GM19467 (cell line): Measurements from ENCODE around the gene TRAF6.
"Not testable (repeated sequence)": the region's sequence is repeated elsewhere in the genome, so short reads cannot be mapped to it uniquely, and the experiment has no call there.

Experiments
- ATAC-seq: cut with Tn5 transposase; IDR thresholded peaks from one replicate; pipeline ENCODE4 v1.9.1; 2021; ENCODE audit warnings: mild to moderate bottlenecking, moderate library complexity; ENCODE audit not compliant: unreplicated experiment

The TRAF6 gene, protein sequence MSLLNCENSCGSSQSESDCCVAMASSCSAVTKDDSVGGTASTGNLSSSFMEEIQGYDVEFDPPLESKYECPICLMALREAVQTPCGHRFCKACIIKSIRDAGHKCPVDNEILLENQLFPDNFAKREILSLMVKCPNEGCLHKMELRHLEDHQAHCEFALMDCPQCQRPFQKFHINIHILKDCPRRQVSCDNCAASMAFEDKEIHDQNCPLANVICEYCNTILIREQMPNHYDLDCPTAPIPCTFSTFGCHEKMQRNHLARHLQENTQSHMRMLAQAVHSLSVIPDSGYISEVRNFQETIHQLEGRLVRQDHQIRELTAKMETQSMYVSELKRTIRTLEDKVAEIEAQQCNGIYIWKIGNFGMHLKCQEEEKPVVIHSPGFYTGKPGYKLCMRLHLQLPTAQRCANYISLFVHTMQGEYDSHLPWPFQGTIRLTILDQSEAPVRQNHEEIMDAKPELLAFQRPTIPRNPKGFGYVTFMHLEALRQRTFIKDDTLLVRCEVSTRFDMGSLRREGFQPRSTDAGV

DNA sequence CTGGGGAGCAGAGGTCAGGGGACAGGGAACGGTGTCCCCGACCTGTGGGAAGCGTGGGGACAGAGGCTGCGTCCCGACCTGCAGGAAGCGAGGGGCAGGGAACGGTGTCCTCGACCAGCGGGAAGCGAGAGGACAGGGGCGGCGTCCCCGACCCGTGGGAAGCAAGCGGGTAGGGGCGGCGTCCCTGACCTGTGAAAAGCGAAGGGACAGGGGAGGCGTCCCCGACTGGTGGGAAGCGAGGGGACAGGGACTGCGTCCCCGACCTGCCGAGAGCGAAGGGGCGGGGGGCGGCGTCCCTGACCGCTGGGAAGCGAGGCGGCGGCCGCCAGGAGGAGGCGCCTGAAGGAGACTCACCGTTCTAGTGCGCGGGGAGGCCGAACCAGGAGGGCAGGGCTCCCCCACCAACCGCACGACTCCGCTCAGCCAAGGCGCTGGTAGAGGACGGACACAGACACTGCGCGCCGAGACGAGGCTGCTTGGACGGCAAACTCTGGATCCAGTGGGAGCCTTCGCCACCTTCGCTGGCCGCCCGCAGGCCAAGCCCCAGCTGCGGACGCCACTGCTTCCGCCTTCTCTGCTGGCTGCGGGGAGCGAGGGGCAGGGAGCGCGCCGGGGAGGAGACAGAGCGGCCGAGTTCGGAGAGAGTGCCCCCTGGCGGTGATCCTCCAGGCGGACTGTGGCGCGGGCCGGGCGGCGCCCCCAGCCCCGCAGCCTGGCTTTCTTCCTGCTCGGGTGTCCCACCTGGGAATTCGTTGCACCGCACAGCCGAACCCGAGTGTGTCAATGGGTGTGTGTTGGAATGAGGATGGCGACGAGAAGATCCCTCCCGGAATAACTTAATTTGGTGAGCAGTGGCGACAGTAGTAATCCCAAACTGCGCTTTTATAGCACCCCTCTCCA is at the start of gene TRAF6:
Gene TRAF6, minus strand, starts transcription at position 579 of the 900 bp plus-strand sequence. CDS start 8,757 bp downstream, outside the sequence.
- ATAC-seq: peak; percentile 98

DNA sequence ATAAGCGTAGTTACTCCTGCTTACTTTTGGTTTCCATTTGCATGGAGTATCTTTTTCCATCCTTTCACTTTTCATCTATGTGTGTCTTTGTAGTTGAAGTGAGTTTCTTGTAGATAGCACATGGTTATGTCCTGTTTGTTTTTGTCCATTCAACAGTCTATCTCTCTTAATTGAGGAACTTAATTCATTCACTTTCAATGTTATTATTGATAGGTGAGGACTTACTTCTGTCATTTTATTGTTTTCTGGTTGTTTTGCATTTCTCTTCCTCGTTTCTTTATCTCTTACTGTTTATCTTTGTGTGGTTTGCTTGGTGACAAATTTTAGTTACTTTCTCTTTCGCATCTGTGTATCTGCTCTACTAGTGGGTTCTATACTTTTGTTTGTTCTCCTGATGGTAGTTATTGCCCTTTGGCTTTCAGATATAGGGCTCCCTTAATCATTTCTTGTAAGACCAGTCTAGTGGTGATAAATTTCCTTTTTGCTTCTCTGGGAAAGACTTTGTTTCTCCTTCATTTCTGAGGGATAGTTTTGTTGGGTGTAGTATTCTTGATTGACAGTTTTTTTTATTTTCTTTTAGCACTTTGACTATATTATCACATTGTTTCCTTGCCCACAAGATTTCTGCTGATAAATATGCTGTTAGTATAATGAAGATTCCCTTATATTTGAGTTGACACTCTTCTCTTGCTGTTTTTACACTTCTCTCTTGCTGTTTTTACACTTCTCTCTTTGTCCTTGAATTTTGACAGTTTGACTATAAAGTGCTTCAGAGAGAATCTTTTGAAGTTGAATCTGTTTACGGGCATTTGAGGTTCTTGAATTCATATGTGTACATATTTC is 48.7 kb upstream of the TRAF6 start:
- ATAC-seq: peak; percentile 85

DNA sequence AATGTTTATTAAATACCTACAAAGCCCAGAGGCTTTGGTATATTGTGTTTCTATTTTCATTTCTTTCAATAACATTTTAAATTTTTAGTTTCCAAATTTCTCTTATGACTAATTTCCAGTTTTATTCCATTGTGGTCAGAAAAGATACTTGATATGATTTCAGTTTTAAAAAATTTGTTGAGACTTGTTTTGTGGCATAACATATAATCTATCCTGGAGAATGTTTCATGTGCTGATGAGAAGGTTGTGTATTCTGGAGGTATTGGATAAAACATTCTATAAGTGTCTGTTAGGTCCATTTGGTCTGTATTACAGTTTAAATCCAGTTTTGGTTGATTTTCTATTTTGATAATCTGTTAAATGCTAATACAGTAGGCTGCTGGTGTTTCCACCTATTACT is 47.9 kb upstream of the TRAF6 start:
- no peak for ATAC-seq

DNA sequence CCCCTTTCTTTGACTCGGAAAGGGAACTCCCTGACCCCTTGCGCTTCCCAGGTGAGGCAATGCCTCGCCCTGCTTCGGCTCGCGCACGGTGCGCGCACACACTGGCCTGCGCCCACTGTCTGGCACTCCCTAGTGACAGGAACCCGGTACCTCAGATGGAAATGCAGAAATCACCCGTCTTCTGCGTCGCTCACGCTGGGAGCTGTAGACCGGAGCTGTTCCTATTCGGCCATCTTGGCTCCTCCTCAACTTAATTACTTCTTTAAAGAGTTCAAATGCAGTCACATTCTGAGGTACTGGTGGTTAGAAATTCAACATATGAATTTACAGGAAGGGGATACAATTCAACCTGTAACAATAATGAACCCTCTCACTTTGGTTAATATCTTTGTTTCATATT is 47.3 kb upstream of the TRAF6 start:
- ATAC-seq: not testable (repeated sequence)

DNA sequence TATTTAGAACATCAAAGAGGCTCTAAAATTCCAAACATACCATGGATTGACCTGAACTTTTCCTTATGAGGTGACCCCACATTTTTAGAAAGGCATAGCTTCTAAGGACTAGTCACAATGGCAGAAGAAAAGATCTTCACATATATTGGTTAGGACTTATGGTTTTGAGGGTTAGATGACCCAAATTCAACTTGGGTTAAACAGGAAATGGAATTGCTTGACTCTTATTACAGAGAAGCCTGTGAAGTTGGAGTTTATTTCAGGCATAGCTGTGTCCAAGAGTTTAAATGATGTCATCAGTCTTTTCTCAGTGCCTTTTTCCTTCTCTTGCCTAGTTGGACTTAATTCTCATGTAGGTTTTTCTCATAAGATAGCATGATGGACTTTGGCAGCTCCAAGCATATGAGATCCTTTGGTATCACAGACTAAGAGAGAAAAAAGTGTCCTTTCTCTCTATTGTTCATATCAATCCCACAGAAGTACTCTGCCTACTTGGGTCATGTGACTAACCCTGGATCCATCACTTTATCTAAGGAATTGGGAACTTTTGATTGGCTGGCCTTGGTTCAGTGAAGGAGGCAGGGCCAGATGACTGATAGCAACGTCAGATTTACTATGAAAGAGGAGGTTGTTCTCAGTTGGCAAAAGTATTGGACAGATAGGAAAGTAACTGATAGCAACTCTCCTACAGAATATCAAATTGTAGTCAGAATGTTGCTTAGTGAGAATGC is 40.5 kb upstream of the TRAF6 start:
- ATAC-seq: no peak

DNA sequence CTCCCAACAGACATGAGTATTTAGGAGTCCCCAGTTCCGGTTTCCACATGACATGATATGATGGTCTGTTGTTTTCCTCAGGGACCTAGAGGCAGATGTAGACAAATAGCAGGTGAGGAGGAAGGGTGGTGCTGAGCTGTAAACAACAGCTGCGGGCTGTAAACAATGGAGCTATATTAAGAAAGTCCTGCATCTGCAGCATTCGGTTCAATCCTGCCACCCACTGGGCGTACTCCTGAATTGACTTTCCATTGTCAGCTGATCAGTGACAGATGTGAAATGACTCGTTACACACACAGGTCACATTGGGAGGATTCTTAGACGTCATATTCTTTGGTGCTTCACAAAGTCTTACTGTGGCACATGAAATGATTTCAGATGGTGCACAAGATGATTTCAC is 30.9 kb upstream of the TRAF6 start:
- peak; percentile 96 for ATAC-seq

DNA sequence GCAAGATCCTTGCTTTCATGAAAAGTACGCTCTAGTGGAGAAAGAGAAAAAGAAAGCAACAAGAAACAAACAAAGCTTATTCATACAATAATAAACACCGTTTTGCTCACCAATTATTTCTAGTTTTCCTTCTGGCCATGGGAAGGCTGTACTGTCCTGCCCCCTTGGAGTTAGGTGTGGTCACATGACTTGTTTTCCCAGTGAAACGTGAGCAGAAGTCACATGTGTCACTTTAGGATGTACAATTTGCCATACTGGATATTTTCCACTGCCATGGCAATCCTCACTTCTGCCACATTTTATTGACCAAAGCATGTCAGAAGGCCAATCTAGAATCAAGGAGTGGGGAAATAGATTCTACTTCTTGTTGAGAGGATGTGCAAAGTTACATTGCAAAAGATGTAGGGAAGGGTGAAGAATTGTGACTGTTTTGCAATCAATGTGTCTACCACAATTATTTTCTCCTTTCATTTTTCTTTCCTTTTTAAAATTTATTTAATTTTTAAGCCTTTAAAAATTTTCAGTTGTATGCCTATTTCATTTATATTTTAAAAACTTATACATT is 24.3 kb upstream of the TRAF6 start:
- no peak for ATAC-seq

DNA sequence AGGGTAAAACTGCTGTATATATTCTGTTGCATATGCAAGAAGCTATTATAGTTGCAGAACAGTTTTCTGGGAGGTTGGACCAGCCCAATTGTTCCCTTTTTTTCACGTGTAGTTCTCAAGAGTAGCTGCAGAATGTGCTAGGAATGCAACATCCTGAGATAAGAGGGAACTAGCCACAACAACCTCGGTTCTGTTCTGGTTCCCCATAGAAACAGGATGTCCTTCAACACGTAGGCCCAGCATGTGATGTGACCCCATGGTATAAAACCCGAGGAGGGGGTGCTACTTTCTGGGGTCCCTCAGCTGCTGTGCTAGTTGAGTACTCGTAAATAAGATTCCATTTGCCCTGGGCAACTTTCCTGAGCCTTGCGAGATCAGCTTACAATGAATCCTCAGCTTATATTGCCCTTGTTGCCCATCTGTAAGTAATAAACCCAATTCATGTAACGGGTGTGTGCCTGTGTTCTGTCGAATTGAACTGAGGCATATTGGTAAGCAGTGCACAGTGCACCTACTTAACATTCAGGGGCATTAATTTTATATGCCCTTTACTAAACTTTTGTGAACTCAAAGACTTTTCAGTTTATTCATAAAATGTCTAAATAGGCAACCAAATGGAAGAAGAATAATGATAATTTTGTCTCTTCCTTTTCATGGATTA is 23.0 kb upstream of the TRAF6 start:
- ATAC-seq: no peak

DNA sequence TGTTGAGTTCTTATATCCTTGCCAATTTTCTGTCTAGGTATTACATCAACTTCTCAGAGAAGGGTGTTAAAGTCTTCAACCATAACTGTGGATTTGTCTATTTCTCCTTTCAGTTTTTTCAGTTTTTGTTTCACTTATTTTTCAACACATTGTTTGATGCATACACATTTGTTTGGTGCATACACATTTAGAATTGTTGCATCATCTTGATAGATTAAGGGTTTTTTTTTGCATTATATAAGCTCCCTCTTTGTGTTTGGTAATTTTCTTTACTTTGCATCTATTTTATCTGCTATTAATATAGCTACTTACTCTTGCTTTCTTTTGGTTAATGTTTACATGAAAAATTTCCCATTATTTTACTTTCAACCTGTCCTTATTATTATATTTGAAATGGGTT is 20.8 kb upstream of the TRAF6 start:
- no peak for ATAC-seq

DNA sequence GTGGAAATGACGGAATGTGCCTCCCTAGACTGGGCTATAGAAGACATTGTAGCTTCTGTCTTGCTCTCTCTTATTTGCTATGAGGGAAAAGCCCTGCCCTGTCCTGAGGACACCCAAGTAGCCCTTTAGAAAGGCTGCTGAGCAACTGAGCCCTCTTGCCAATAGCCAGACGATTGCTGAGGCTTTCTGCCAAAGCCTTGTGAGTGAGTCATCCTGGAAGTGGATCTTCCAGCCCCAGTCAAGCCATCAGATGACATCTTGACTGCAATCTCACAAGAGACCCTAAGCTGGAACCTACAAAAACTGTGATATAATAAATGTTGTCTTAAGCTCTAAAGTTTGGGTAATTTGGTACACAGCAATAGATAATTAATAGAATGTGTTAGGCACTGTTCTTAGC is 3.9 kb upstream of the TRAF6 start:
- ATAC-seq: no peak

DNA sequence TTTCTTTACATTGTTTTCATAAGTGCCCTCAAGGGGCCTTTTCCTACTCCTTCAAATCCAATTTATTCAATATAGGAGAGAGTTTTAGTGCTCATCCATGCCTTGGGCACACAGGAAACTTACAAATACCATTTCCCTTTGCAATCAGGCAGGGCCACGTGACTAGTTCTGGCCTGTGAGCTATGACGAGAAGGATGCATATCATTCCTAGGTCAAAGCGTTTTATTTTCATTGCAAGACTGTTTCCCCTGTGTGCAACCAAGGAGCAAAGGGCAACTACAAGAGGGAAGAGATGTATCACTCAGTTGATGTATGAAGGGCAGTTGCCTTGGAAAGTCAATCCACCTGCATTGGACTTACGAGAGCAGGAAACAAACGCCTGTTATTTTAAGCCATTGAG is 1.9 kb upstream of the TRAF6 start:
- no peak for ATAC-seq

DNA sequence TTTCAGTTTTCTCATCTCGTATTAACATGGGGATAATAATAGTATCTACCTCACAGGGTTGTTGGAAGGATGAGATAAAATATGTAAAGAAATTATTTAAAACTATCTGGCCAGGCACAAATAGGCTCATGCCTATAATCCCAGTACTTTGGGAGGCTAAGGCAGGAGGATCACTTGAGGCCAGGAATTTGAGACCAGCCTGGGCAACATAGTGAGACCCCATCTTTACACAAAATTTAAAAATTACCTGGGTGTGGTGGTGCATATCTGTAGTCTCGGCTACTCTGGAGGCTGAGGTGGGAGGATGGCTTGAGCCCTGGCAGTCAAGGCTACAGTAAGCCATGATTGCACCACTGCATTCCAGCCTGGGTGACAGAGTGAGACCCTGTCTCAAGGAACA is 990 bp upstream of the TRAF6 start:
- ATAC-seq: not testable (repeated sequence)

DNA sequence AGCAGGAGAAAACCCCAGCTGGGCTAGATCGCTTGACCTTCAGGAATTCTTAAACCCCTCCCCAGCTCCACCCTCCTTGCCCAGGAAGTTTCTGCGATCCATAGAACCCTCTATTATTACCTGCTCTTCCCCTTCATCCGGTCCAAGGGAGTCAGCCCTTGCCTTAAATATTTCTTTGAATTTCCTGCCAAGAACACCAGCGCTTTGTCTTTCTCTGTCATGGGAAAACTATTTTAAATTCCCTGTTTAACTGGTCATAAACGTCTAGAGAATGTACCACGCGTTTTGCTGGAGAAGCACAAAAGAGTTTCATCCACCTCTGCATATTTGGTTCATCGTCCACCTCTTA is 496 bp upstream of the TRAF6 start:
- ATAC-seq: no peak

DNA sequence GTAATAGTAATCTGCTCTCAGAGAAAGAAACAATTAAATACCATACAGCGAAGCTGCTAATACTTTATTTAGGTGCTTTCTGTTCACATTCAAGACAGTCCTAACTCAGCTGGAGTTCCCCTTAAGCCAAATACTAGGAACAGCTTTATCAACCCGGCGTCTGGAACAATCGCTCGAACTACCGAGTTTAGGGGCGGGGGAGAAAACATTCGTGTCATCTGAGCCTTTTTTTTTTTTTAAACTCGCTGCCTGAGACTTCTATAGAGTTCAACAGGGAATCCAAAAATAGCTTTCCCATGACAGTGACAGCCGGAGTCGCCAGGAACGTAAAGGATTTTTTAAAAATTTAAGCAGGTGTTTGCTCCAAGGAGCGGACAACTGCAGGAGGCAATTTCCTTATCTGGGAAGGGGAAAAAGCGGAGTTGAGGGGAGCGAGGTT is 852 bp downstream of the TRAF6 start:
- no peak for ATAC-seq

DNA sequence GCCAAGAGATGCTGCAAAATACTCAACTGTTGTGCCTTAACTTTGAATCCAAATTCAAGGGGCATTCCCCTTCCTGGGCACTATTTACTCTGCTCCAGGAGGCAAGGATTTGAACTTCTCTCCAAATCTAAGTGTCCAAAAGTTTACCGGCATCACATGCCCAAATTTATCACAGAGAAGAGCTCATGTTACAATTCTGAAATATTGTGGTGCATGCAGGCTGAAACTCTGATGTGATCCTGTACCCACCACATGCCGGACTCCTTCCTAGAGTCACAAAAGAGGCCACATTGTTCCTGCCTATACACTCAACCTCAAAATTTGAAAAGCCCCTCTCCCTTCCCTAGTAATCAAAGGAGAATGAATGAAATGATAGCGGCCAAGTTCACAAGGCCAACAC is 1.3 kb downstream of the TRAF6 start:
- no peak for ATAC-seq

DNA sequence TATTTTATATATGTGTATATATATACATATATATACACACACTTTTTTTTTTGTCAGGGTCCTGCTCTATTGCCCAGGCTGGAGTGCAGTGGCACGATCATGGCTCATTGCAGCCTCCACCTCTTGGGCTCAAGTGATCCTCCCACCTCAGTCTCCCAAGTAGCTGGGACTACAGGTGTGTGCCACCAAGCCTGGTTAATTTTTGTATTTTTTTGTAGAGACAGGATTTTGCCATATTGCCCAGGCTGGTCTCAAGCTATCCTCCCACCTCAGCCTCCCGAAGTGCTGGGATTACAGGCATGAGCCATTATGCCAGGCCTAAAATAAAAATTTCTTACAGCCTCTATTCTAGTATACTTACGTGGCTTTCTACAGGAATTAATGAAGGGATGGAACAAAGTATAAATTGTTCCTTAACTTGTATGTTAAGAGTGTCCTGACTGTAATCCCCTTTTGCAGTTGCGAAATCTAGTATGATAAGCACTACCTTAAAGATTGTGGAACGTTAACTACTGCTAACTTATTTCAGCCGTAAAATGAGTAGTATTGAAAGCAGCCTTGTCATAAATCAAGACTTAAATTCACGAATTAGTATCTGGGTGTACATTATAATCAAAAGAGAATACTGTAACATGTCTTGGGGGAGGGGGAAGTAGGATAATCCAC is 2.1 kb downstream of the TRAF6 start:
- no peak for ATAC-seq

DNA sequence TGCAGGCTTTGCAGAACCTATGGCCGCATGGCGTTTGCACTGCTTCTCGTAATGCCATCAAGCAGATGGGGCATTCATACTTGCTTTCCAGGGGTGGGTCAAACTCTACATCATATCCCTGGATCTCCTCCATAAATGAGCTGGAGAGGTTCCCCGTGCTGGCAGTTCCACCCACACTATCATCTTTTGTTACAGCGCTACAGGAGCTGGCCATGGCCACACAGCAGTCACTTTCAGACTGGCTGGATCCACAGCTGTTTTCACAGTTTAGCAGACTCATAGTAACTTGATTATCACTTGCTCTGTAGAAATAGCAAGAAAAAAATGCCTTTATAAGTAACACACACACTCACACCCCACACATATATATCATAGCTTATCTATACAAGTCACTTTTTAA is 8.8 kb downstream of the TRAF6 start:
- ATAC-seq: no peak

DNA sequence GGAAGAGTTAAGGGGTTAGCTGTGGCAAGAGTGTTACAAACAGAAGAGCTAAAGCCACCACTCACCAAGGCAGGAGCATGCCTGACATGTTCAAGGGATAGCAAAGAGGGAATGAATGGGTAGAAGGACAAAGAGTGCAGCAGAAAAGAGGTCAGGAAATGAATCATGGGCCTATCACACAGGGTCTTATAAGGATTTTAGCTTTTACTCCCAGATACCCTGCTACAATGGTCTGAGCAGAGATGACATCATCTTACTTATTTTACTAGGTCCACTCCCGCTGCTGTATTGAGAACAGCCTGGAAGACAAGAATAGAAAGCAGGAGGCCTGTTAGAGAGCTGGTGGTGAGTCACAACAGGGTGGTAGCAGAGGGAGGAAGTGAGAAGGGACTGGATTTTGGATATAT is 9.8 kb downstream of the TRAF6 start:
- peak; percentile 58 for ATAC-seq

DNA sequence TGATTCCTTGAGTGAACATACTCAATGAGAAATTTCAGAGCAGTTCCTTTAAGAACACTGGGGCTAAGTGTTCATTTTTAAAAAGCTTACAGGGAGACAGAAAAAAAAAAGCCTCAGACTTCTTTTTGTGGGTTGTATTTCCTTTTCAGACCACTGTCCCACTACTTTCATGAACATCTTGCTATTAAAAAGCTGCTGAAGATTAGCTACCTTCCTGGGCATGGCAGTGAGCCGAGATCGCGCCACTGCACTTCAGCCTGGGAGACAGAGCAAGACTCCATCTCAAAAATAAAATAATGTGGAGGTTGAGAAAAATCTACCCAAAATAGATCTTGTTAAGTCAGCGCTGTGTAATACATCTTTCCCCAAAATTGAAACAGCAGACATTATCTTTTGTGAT is 10.8 kb downstream of the TRAF6 start:
- no peak for ATAC-seq
